Measurements from ENCODE around the gene KIF6.

KIF6 gene

GRCh38 chr6:39499053-39499452 lies 226.2 kb downstream of the KIF6 start:
- Histone ChIP-seq H3K27me3 (ENCODE audit: insufficient read depth, poor library complexity, severe bottlenecking) (no peaks in the 10 kb centered on the region), H3K27ac (replicated peaks) (no peak overlapping the region), H3K4me3 (replicated peaks; ENCODE audit: insufficient read depth, low read length) (no peak overlapping the region)
- no peak for DNase-seq (ENCODE audit: low read depth in 1 of 2, low spot score in 1 of 2)
- TF ChIP-seq, protein P1, sequence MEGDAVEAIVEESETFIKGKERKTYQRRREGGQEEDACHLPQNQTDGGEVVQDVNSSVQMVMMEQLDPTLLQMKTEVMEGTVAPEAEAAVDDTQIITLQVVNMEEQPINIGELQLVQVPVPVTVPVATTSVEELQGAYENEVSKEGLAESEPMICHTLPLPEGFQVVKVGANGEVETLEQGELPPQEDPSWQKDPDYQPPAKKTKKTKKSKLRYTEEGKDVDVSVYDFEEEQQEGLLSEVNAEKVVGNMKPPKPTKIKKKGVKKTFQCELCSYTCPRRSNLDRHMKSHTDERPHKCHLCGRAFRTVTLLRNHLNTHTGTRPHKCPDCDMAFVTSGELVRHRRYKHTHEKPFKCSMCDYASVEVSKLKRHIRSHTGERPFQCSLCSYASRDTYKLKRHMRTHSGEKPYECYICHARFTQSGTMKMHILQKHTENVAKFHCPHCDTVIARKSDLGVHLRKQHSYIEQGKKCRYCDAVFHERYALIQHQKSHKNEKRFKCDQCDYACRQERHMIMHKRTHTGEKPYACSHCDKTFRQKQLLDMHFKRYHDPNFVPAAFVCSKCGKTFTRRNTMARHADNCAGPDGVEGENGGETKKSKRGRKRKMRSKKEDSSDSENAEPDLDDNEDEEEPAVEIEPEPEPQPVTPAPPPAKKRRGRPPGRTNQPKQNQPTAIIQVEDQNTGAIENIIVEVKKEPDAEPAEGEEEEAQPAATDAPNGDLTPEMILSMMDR (IDR thresholded peaks at IDR 0.05; ENCODE audit: insufficient read depth, low read length): no peak
- no peak for TF ChIP-seq GABPA (IDR thresholded peaks at IDR 0.05; ENCODE audit: low read depth)
- TF ChIP-seq POLR2AphosphoS5 (IDR thresholded peaks at IDR 0.05; ENCODE audit: low read depth): no peak
- no peak for TF ChIP-seq SPI1 (IDR thresholded peaks at IDR 0.05; ENCODE audit: borderline replicate concordance, low read depth)
- TF ChIP-seq REST (IDR thresholded peaks at IDR 0.05; ENCODE audit: insufficient replicate concordance, low read depth): no peak

- TF ChIP-seq POLR2AphosphoS5 (IDR thresholded peaks at IDR 0.05; ENCODE audit: low read depth) (no peak), REST (IDR thresholded peaks at IDR 0.05; ENCODE audit: insufficient replicate concordance, low read depth) (no peak), SPI1 (IDR thresholded peaks at IDR 0.05; ENCODE audit: borderline replicate concordance, low read depth) (no peak), GABPA (IDR thresholded peaks at IDR 0.05; ENCODE audit: low read depth) (no peak)
- TF ChIP-seq, protein P1 (IDR thresholded peaks at IDR 0.05; ENCODE audit: insufficient read depth, low read length): no peak
- Histone ChIP-seq H3K4me3 (replicated peaks; ENCODE audit: insufficient read depth, low read length) (no peak overlapping the region), H3K27me3 (ENCODE audit: insufficient read depth, poor library complexity, severe bottlenecking) (no peaks in the 10 kb centered on the region), H3K27ac (replicated peaks) (no peak overlapping the region)
- no peak for DNase-seq (ENCODE audit: low read depth in 1 of 2, low spot score in 1 of 2)
Observed at GRCh38 chr6:39498096-39498495, 227.1 kb downstream of the KIF6 start.

DNA sequence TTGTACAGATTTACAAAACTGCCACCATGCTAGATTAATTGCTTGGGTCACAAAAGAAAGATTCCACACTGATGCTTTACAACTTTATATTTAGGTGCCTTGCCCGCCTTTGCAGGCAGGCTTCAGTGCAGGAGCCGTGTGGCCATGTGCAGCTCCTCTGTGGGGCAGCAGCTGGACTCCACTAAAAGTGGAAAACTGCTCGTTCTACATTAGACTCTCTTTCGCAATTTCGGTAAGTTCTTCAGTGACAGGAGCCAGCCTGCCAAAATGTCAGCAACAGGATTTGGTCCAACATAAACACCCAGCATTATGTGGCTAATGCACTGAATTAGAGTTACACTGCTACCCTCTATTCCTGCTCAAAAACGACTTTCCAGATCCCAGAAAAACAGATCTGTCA lies 228.3 kb downstream of the KIF6 start:
- no peak overlapping the region for H3K27ac ChIP-seq (replicated peaks)
- no peak overlapping the region for H3K4me3 ChIP-seq (replicated peaks; ENCODE audit: insufficient read depth, low read length)
- no peaks in the 10 kb centered on the region for H3K27me3 ChIP-seq (ENCODE audit: insufficient read depth, poor library complexity, severe bottlenecking)
- DNase-seq (ENCODE audit: low read depth in 1 of 2, low spot score in 1 of 2): no peak
- TF ChIP-seq REST (IDR thresholded peaks at IDR 0.05; ENCODE audit: insufficient replicate concordance, low read depth) (no peak), POLR2AphosphoS5 (IDR thresholded peaks at IDR 0.05; ENCODE audit: low read depth) (no peak), SPI1 (IDR thresholded peaks at IDR 0.05; ENCODE audit: borderline replicate concordance, low read depth) (no peak), GABPA (IDR thresholded peaks at IDR 0.05; ENCODE audit: low read depth) (no peak)
- TF ChIP-seq, protein P1 (IDR thresholded peaks at IDR 0.05; ENCODE audit: insufficient read depth, low read length): no peak
